Endothelial cell of umbilical vein (primary cell): Measurements from ENCODE around the gene ATP13A3. TPM values are rescaled to one million over a fixed set of nuclear protein-coding genes. Genes with fewer than 3 reads are reported as not detected.

Experiments used
- BruUV-seq: library from RNA; stranded (reverse); fragments of 400-500 nt; replicated peaks from 2 replicates; lab custom pipeline; 2021; lab: Mats Ljungman, UMichigan
- CTCF ChIA-PET: fragments of 300-600, 350-600 bp; sonication (Branson Sonifier 250); formaldehyde crosslinking; loops from one replicate; lab custom pipeline; 2021; ENCODE audit warnings: antibody characterized with exemption, inconsistent platforms; lab: Charles Lee
- POLR2A ChIA-PET: fragments of 300-600, 350-600 bp; sonication (Branson Sonifier 250); formaldehyde crosslinking; loops from one replicate; lab custom pipeline; 2021; ENCODE audit warnings: antibody characterized with exemption, inconsistent platforms; lab: Charles Lee
- DNase-seq: peaks from one replicate; pipeline ENCODE4 v3.0.0-alpha.2; 2011; ENCODE audit warnings: low read depth, low spot score
- FAIRE-seq: peaks from 2 replicates; lab custom pipeline; 2011; peaks lifted over from hg19 to GRCh38; lab: Jason Lieb, UNC
- H2AFZ ChIP-seq: 2 replicates; pipeline ENCODE4 v1.6.0; 2012; ENCODE audit warnings: low read depth, low read length, control low read depth, inconsistent platforms
- H3K27ac ChIP-seq: 2 replicates; pipeline ENCODE4 v1.5.1; 2011; ENCODE audit warnings: low read depth, mild to moderate bottlenecking, control low read depth, low read length, moderate library complexity; ENCODE audit not compliant: insufficient read depth
- H3K27me3 ChIP-seq, 2 experiments: 2 replicates each; pipeline versions ENCODE4 v1.6.0 to v1.6.1; 2011; ENCODE audit warnings: low read length in 2 of 2, mixed read lengths in 1 of 2; ENCODE audit not compliant: control insufficient read depth in 2 of 2, insufficient read depth in 2 of 2
- H3K36me3 ChIP-seq, 2 experiments: 2 replicates in 1 of 2; 3 replicates in 1 of 2; pipeline ENCODE4 v1.5.1; 2011; ENCODE audit warnings: low read length in 2 of 2, mild to moderate bottlenecking in 1 of 2, moderate library complexity in 1 of 2; ENCODE audit not compliant: control insufficient read depth in 2 of 2, insufficient read depth in 2 of 2; ENCODE audit errors: extremely low read depth in 1 of 2
- H3K4me1 ChIP-seq: 3 replicates; pipeline ENCODE4 v1.5.1; 2011; ENCODE audit warnings: mild to moderate bottlenecking, low read length; ENCODE audit not compliant: control insufficient read depth, insufficient read depth; ENCODE audit errors: extremely low read depth
- H3K4me2 ChIP-seq: 2 replicates; pipeline ENCODE4 v1.6.1; 2011; ENCODE audit warnings: low read length, control low read depth, mixed read lengths; ENCODE audit not compliant: insufficient read depth
- H3K4me3 ChIP-seq, 3 experiments: fragments of 200-600 bp in 1 of 3; sonication (generic), shearing (Covaris generic) in 1 of 3; replicated peaks in 1 of 3; 2 replicates each; pipeline ENCODE4 v1.5.1; 2011 to 2016; ENCODE audit warnings: control low read depth in 3 of 3, low read length in 3 of 3, mild to moderate bottlenecking in 2 of 3, inconsistent platforms in 1 of 3, low read depth in 1 of 3, moderate library complexity in 1 of 3; ENCODE audit not compliant: insufficient read depth in 1 of 3
- H3K79me2 ChIP-seq: 2 replicates; pipeline ENCODE4 v1.6.0; 2012; ENCODE audit warnings: low read length, inconsistent platforms; ENCODE audit not compliant: control insufficient read depth, insufficient read depth
- H3K9ac ChIP-seq: replicated peaks from 2 replicates; pipeline ENCODE3; 2011; ENCODE audit warnings: low read length, control low read depth; ENCODE audit not compliant: insufficient read depth; ENCODE audit errors: extremely low read depth
- H3K9me1 ChIP-seq: replicated peaks from 3 replicates; pipeline ENCODE4 v1.6.0; 2011; ENCODE audit warnings: mild to moderate bottlenecking, low read length; ENCODE audit not compliant: control insufficient read depth, insufficient read depth; ENCODE audit errors: extremely low read depth
- H3K9me3 ChIP-seq: replicated peaks from 2 replicates; pipeline ENCODE4 v1.5.1; 2012; ENCODE audit warnings: low read length, inconsistent platforms; ENCODE audit not compliant: control insufficient read depth, insufficient read depth
- H4K20me1 ChIP-seq: replicated peaks from 2 replicates; pipeline ENCODE3; 2011; ENCODE audit warnings: mild to moderate bottlenecking, low read length; ENCODE audit not compliant: control insufficient read depth, insufficient read depth; ENCODE audit errors: extremely low read depth
- CTCF ChIP-seq, 2 donors: IDR thresholded peaks; 1 replicate in 1 of 2; 2 replicates in 1 of 2; pipeline ENCODE4 v1.5.1; 2011; ENCODE audit warnings: low read length in 2 of 2, mild to moderate bottlenecking in 2 of 2, moderate library complexity in 2 of 2, control low read depth in 1 of 2, inconsistent platforms in 1 of 2, low read depth in 1 of 2; ENCODE audit not compliant: insufficient read depth in 1 of 2; ENCODE audit errors: extremely low read depth in 1 of 2
- EZH2 ChIP-seq: IDR thresholded peaks from 2 replicates; pipeline ENCODE4 v1.6.1; 2012; ENCODE audit warnings: borderline replicate concordance, low read depth, mild to moderate bottlenecking, moderate library complexity, low read length, inconsistent platforms; ENCODE audit not compliant: severe bottlenecking
- FOS ChIP-seq: IDR thresholded peaks from 2 replicates; pipeline ENCODE4 v1.6.1; 2011; ENCODE audit warnings: mild to moderate bottlenecking, low read length, moderate library complexity, borderline replicate concordance; ENCODE audit not compliant: insufficient read depth
- GATA2 ChIP-seq: IDR thresholded peaks from 2 replicates; pipeline ENCODE4 v1.7.0; 2011; ENCODE audit warnings: low read depth, mild to moderate bottlenecking, moderate library complexity, mixed read lengths, low read length; ENCODE audit not compliant: insufficient read length, insufficient read depth
- JUN ChIP-seq: IDR thresholded peaks from 2 replicates; pipeline ENCODE4 v1.6.1; 2011; ENCODE audit warnings: borderline replicate concordance, low read depth; ENCODE audit not compliant: insufficient read length, insufficient read depth
- MAX ChIP-seq: IDR thresholded peaks from 2 replicates; pipeline ENCODE4 v1.6.1; 2011; ENCODE audit not compliant: insufficient read depth, insufficient read length
- MYC ChIP-seq: IDR thresholded peaks from one replicate; pipeline ENCODE4 v1.6.1; 2011; ENCODE audit warnings: mild to moderate bottlenecking, low read depth, low read length
- POLR2A ChIP-seq: IDR thresholded peaks from 2 replicates; pipeline ENCODE4 v1.6.1; 2012; ENCODE audit warnings: low read depth, mild to moderate bottlenecking, control low read depth, low read length
- POLR2AphosphoS5 ChIP-seq: IDR thresholded peaks from 2 replicates; pipeline ENCODE4 v1.6.1; 2012; ENCODE audit warnings: low read depth, mild to moderate bottlenecking, control low read depth, low read length, moderate library complexity; ENCODE audit not compliant: insufficient read depth
- dilution Hi-C: fragments of 300-500 bp; cut with MboI; formaldehyde crosslinking; loops from one replicate; pipeline ENCODE4 v1.15.0; 2019; ENCODE audit warnings: low sequenced_read_pairs; ENCODE audit not compliant: extremely low pct_ligation_motif_present
- intact Hi-C: fragments of 100-400 bp; cut with micrococcal nuclease; formaldehyde crosslinking; loops from one replicate; pipeline ENCODE4 v1.10.0; 2022
- polyA plus RNA-seq, 4 experiments: library from polyadenylated mRNA; depleted of rRNA in 3 of 4; stranded (reverse) in 3 of 4; unstranded in 1 of 4; fragments of >200 nt; gene quantifications; 2 replicates each; pipeline versions ENCODE4 v1.2.1 to v1.2.3, GENCODE V29; 2011 to 2012; ENCODE audit warnings: missing spikeins in 1 of 4
- total RNA-seq: library from RNA; stranded (reverse); gene quantifications from 2 replicates; pipeline ENCODE4 v1.2.3, GENCODE V29; 2021

Gene ATP13A3
- total and polyA plus RNA-seq, 2 donors (not counting 3 experiments of a cell fraction or from before 2014, with no cell fraction given): 12.0 to 59.0 TPM

DNA sequence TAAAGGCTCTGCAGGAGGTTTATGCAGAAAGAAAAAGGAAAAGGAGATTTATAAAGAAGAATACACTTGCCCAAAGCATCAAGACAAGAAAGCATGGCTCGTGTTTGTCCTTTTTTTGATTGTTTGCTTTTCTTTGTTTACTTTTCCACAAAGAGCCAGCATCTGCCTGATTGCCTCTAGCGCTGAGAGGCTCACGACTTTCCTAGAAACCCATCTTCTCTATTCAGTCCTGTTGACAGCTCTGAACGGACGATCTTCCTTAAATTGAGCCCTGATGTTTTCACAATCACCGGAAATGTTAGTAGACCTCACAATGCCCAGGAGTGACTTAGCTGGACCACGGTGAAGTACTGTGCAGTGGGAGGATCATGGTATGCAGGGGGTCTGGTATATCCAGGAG lies 100.2 kb downstream of the ATP13A3 start:
- H2AFZ ChIP-seq: no peak overlapping the region
- no peak overlapping the region for H3K4me3 ChIP-seq
- H3K9me1 ChIP-seq: no peaks in the 10 kb centered on the region
- FAIRE-seq (no peak), DNase-seq (no peak)
- no TSS peak for BruUV-seq
- CTCF ChIA-PET: interaction anchor here (1.2 to 1.5 kb wide), 5 partner anchors 9 to 53 kb away, joined by 3 to 6 read pairs (median 3); no protein-coding TSS in a partner anchor
- H3K36me3 ChIP-seq: no peaks in the 10 kb centered on the region
- no peaks in the 10 kb centered on the region for H4K20me1 ChIP-seq
- dilution Hi-C loops (no loop called here), intact Hi-C loops (no loop called here)
- H3K79me2 ChIP-seq: no peaks in the 10 kb centered on the region
- H3K27me3 ChIP-seq: peaks cover 23% of the 10 kb centered on the region in 2 experiments
- no peak overlapping the region for H3K9ac ChIP-seq
- H3K4me2 ChIP-seq: no peak overlapping the region
- H3K4me1 ChIP-seq: no peaks in the 10 kb centered on the region
- no peak overlapping the region for H3K27ac ChIP-seq
- H3K9me3 ChIP-seq: no peaks in the 10 kb centered on the region
- no peak for TF ChIP-seq MAX
- no peak for TF ChIP-seq POLR2A
- TF ChIP-seq CTCF (IDR thresholded peaks at IDR 0.05; ENCODE audit: extremely low read depth in 1 of 2, insufficient read depth in 1 of 2, low read depth in 1 of 2, low read length in 2 of 2): no peak
- TF ChIP-seq FOS: no peak
- no peak for TF ChIP-seq JUN
- no peak for TF ChIP-seq EZH2
- TF ChIP-seq MYC: no peak
- TF ChIP-seq GATA2: no peak
- TF ChIP-seq POLR2AphosphoS5: no peak
- POLR2A ChIA-PET: no interaction called here
